ENCODE measurements around the gene CAV1.

The CAV1 gene

GRCh38 chr7:116503835-116504234, 21.0 kb upstream of the CAV1 start:
- DNase-seq (ENCODE audit: low read depth in 2 of 2): no peak
- no peak overlapping the region for H3K4me3 ChIP-seq (replicated peaks in 1 of 2; ENCODE audit: low read depth in 2 of 2, low read length in 2 of 2)
- TF ChIP-seq, protein P1, sequence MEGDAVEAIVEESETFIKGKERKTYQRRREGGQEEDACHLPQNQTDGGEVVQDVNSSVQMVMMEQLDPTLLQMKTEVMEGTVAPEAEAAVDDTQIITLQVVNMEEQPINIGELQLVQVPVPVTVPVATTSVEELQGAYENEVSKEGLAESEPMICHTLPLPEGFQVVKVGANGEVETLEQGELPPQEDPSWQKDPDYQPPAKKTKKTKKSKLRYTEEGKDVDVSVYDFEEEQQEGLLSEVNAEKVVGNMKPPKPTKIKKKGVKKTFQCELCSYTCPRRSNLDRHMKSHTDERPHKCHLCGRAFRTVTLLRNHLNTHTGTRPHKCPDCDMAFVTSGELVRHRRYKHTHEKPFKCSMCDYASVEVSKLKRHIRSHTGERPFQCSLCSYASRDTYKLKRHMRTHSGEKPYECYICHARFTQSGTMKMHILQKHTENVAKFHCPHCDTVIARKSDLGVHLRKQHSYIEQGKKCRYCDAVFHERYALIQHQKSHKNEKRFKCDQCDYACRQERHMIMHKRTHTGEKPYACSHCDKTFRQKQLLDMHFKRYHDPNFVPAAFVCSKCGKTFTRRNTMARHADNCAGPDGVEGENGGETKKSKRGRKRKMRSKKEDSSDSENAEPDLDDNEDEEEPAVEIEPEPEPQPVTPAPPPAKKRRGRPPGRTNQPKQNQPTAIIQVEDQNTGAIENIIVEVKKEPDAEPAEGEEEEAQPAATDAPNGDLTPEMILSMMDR (IDR thresholded peaks at IDR 0.05; ENCODE audit: low read depth, low read length): no peak

DNA sequence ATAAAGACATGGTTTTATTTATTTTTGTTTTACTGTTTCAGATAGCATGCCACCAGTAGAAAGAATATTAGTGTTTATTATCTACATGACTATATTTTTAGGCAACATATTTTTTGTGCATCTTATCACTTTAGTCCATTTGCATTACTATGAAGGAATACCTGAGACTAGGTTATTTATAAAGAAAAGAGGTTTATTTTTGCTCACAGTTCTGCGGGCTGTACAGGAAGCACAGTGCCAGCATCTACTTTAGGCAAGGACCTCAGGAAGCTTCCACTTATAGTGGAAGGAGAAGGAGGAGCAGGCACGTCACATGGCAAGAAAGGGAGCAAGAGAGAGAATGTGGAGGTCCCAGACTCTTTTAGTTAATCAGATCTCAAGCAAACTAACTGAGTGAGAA, 19.6 kb upstream of the CAV1 start:
- TF ChIP-seq, protein P1 (IDR thresholded peaks at IDR 0.05; ENCODE audit: low read depth, low read length): no peak
- no peak overlapping the region for H3K4me3 ChIP-seq (replicated peaks in 1 of 2; ENCODE audit: low read depth in 2 of 2, low read length in 2 of 2)
- no peak for DNase-seq (ENCODE audit: low read depth in 2 of 2)

- DNase-seq (ENCODE audit: low read depth in 2 of 2): no peak
- TF ChIP-seq, protein P1 (IDR thresholded peaks at IDR 0.05; ENCODE audit: low read depth, low read length): no peak
- no peak overlapping the region for H3K4me3 ChIP-seq (replicated peaks in 1 of 2; ENCODE audit: low read depth in 2 of 2, low read length in 2 of 2)
Observed at GRCh38 chr7:116505823-116506222, 19.0 kb upstream of the CAV1 start.

GRCh38 chr7:116509982-116510579, 14.8 kb upstream of the CAV1 start:
- TF ChIP-seq, protein P1 (IDR thresholded peaks at IDR 0.05; ENCODE audit: low read depth, low read length): no peak
- no peak for DNase-seq (ENCODE audit: low read depth in 2 of 2)
- H3K4me3 ChIP-seq (replicated peaks in 1 of 2; ENCODE audit: low read depth in 2 of 2, low read length in 2 of 2): no peak overlapping the region

GRCh38 chr7:116510795-116511194, 14.0 kb upstream of the CAV1 start:
- TF ChIP-seq, protein P1 (IDR thresholded peaks at IDR 0.05; ENCODE audit: low read depth, low read length): no peak
- H3K4me3 ChIP-seq (replicated peaks in 1 of 2; ENCODE audit: low read depth in 2 of 2, low read length in 2 of 2): no peak overlapping the region

GRCh38 chr7:116511552-116512519, 13.0 kb upstream of the CAV1 start:
- H3K4me3 ChIP-seq (replicated peaks in 1 of 2; ENCODE audit: low read depth in 2 of 2, low read length in 2 of 2): peak overlapping the region; percentile 1 to 46
- DNase-seq (ENCODE audit: low read depth in 2 of 2): peak; percentile 37 to 72
- TF ChIP-seq, protein P1 (IDR thresholded peaks at IDR 0.05; ENCODE audit: low read depth, low read length): no peak

More at GRCh38 chr7:116510795-116511194, 14.0 kb upstream of the CAV1 start:
- DNase-seq (ENCODE audit: low read depth in 2 of 2): no peak
